Activated naive CD8-positive, alpha-beta T cell treated with anti-CD3 and anti-CD28 coated beads, Interleukin-2, amount 50 U/mL, for 16 hours (primary cell): Measurements from ENCODE around the gene GOLGA8A.
"Not testable (repeated sequence)": the region's sequence is repeated elsewhere in the genome, so short reads cannot be mapped to it uniquely, and the experiment has no call there.

Experiments
- DNase-seq: peaks from one replicate; pipeline ENCODE4 v3.0.0-alpha.2; 2020; ENCODE audit warnings: low read depth, low spot score

The GOLGA8A gene

DNA sequence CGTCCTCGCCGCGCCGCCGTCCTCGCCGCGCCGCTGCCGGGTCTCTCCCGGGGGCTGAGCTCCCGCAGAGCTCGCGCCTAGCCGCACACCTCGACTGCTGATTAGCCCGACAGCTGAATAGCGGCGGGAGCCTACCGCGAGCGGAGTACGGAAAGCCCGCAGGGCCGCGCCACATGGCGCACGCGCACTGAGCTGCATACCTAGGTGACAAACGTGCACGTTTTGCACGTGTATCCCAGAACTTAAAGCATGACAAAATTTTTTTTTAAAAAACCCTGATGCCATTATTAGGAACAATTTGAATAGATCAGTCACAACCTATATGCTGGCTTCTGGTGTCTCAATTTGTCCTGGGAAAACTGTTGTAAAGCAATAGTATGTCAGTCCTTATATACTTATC, at the start of gene GOLGA8A:
Gene GOLGA8A, minus strand, starts transcription at position 122 of the 400 bp plus-strand sequence. CDS start 48,117 bp downstream, outside the sequence.
- DNase-seq: peak; percentile 51

DNA sequence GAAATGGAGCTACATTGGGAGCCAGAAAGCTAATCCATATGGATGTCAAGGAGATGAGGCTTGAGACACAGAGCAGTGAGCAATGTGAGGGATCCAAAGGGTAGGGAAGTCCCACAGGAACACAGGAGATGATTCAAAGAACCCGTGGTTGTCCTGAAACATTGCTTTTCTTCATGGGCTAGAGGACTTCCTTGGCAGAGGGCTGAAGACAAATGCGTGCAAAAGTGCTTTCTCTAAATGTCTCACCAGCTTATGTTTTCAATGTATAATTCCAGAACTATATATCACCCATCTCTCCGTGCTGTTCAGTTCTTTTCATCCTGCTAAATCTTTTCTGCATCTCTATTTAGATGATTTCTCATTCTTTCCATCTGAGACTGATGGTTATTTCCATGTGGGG, 46.0 kb upstream of the GOLGA8A start:
- no peak for DNase-seq

GRCh38 chr15:34481370-34481769, 43.8 kb upstream of the GOLGA8A start:
- no peak for DNase-seq

GRCh38 chr15:34473840-34474239, 36.2 kb upstream of the GOLGA8A start:
- no peak for DNase-seq

- no peak for DNase-seq
Measured at GRCh38 chr15:34472947-34473346, 35.3 kb upstream of the GOLGA8A start.

GRCh38 chr15:34470892-34471291, 33.3 kb upstream of the GOLGA8A start:
- DNase-seq: no peak

DNA sequence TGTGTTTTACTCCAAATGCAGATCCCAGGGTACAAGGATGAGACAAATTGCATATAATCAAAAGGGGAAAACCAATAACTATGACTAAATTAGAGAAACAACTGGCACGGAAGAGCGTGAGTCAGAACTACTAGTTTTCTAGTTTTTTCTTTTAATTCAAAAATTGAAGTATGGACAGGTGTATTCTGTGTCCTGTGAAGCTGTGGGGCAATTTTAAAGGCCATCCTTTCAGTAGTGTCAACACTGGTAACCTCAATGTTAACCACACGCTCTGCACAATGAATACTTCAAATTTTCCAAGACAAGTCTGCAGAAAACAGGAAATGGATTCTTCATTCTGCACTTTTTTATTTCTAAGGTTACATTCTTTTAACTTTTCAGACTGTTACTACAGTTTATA, 32.5 kb upstream of the GOLGA8A start:
- no peak for DNase-seq

DNA sequence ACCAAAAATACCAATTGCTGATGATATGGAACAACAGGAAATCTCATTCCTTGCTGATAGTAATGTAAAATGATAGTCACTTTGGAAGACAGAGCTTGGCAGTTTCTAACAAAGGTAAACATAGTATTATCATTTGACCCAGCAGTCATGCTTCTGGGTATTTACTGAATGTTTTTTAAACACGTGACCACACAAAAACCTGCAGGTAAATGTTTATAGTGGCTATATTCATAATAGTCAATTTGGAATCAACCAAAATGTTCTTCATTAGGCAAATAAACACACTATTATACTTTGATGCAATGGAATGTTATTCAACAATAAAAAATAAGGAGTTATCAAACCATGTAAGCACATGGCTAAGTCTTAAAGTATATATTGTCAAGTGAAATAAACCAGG, 24.1 kb upstream of the GOLGA8A start:
- DNase-seq: no peak

GRCh38 chr15:34460451-34460850, 22.8 kb upstream of the GOLGA8A start:
- DNase-seq: no peak

DNA sequence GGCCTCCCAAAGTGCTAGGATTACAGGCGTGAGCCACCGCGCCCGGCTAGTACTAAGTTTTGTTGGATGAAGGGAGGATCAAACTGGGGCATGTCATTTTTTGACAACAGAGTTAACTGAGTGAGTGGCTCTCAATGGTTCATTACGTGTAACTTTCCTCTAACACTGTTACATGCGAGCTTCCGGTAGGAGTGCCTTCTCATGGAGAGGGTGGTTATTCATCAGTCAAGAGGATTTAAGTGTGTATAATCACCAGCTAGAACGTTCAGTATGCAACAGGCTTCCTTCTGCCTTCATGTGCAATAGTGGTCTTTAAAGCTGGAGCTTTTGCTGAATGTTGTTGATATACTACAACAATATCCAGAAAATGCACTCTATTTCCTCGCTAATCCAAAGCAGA, 19.1 kb upstream of the GOLGA8A start:
- DNase-seq: no peak

DNA sequence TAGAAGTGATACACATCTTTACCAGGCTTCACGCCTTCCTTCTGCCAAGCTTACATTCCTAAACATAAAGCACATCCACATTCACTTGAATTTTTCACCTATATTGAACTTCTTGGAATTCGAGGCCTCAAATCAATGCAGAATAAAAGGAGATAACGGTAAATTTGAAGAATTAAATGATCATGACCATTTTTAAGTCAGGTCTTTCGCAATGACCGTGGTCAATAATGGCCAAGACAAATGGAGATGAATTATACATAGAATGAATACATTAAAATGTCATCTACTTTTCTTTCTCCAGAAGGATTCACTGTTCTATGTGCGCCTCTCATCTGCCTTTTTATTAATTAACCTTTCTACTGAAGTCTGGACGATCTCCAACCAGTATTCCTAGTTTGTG, 5.3 kb upstream of the GOLGA8A start:
- no peak for DNase-seq

- no peak for DNase-seq
Measured at GRCh38 chr15:34439878-34440277, 2.3 kb upstream of the GOLGA8A start.

DNA sequence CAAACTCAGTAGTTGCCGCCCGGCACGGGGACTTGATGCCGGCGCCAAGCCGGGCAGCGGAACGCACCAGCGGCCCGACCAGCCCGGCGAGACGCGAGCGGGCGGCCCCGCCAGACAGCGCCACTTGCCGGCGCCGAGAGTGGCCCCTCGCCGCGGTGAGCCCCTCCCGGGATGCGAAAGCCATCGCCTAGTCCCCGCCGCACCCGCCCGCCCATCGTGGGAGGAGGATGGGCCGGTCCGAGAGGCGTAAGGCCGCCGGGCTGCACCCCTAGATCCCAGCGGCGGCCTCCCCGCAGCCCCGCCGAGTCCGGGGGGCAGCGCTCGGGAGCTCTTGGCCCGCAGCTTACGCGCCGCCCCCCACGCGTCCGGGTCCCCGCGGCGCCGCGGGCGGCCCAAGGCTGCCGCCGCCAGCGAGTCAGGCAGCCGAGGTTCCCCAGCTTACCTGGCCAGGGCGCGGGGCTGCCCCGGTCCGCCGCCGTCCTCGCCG, 609 bp downstream of the GOLGA8A start:
- no peak for DNase-seq

DNA sequence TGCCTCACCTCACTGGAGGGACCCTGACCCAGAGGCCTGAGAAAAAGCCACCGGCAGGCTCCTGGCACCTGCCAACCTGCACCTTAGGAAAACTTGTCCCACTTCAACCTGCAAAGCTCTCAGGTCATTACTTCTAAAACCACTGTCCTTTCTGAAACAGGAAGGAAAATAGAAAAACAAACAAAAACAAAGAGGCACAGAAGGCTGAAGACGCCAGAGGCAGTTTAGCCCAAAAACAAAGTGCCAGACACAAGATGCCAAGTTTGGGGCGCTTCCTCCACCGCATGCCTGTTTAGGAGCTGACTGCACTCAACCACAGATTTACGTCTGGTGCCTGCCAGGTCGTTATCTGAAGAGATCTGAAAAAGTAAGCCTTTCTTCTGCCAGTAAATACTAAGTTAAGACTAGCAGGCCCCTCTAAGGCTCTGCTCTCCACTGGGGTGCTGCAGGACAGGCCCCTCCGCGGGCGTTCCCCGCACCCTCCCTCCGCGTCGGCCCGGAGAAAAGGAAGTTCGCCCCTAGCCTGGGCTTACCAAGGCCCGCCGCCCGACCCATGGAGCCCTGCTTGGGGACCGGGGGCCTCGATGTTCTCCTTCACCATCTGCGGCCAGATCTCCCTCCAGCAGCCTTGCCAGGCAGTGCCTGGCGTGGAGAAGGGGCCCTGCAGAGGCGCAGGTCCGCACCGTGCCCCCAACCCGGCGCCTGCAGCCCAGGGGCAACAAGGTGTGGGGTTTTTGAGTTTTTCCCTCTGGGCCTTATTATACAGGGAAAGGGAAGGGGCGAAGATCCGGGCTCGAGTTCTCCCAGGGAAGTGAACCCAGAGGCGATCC, 1.3 kb downstream of the GOLGA8A start:
- DNase-seq: no peak

DNA sequence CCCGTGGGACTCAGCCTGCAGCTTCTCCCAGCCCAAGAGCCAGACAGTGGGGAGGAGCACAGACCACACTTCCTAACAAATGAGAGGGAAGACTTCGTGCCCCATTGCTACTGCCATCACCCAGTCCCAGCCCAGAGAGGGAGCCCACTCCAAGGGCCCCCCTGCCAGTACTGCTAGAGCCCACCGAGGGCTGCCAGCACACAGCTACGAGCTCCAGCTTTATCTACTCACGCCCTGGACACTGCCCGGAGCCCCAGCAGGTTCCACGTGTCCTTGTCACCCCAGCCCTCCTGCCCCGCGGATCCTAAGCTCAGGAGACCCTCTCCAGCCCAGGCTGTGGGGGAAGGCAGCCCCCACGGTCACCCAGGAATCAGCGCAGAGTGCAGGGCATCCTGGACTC, 1.9 kb downstream of the GOLGA8A start:
- no peak for DNase-seq

- DNase-seq: no peak
Measured at GRCh38 chr15:34434627-34435305, 2.8 kb downstream of the GOLGA8A start.

- DNase-seq: not testable (repeated sequence)
Measured at GRCh38 chr15:34433956-34434626, 3.5 kb downstream of the GOLGA8A start.

GRCh38 chr15:34430642-34431041, 7.0 kb downstream of the GOLGA8A start:
- not testable (repeated sequence) for DNase-seq

- not testable (repeated sequence) for DNase-seq
Measured at GRCh38 chr15:34423425-34424090, 14.1 kb downstream of the GOLGA8A start.

- not testable (repeated sequence) for DNase-seq
Measured at GRCh38 chr15:34420953-34421352, 16.7 kb downstream of the GOLGA8A start.

DNA sequence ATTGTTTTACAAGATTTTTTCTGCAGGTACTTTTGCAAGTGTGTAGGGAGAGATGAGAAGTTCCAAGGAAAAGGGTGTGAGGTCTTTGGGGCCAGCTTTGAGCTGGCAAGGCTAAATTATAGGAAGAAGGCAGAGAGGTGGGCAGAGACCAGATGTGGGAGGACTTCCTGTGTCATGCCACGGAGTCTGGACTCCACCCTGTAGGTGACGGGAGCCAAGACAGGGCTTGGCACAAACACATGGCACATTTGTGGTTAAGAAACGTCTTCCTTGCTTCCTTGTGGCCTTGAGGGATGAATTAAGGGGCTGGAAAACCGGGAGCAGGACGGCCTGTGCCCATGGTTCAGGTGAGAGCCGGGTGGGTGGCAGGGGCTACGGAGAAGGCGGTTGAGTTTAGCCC, 19.2 kb downstream of the GOLGA8A start:
- not testable (repeated sequence) for DNase-seq

DNA sequence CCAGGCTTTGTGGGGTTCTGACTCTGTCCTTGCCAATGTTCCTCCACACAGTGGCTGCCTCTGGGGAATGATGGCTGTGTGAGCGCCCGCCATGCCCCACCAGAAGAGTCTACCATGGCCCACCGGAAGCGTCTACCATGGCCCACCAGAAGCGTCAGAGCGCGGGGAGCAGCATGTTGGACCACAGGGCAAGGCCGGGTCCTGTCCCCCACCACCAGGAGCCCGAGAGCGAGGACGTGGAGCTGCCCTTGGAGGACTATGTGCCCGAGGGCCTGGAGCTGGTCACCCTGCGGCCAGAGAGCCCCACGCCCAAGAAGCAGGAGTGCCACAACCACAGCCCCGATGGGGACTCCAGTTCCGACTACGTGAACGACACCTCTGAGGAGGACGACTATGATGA, 28.1 kb downstream of the GOLGA8A start:
- DNase-seq: not testable (repeated sequence)
